RWPE2 (cell line): ENCODE data around the gene MBTD1.

Experiments used
- ATAC-seq: fragments of 200-7000 bp; cut with Tn5 transposase; 3 replicates; pipeline ENCODE4 v1.9.1; 2021; ENCODE audit warnings: low read depth
- DNase-seq: peaks from one replicate; pipeline ENCODE4 v3.0.0-alpha.2; 2020; ENCODE audit warnings: low spot score
- H3K27ac ChIP-seq: fragments of 450-650 bp; 2 replicates; pipeline ENCODE4 v1.5.1; 2017; ENCODE audit warnings: mild to moderate bottlenecking; ENCODE audit not compliant: poor library complexity, severe bottlenecking
- H3K27me3 ChIP-seq: fragments of 250-450 bp; sonication (Bioruptor Pico); 2 replicates; pipeline ENCODE4 v1.5.1; 2021; ENCODE audit warnings: mild to moderate bottlenecking, moderate library complexity; ENCODE audit not compliant: insufficient read depth, poor library complexity, severe bottlenecking
- H3K36me3 ChIP-seq: fragments of 250-450 bp; sonication (Bioruptor Pico); 2 replicates; pipeline ENCODE4 v1.5.1; 2020; ENCODE audit warnings: low read depth, mild to moderate bottlenecking, moderate library complexity
- H3K4me1 ChIP-seq: fragments of 250-450 bp; sonication (Bioruptor Pico); 2 replicates; pipeline ENCODE4 v1.5.1; 2021; ENCODE audit warnings: mild to moderate bottlenecking, moderate library complexity; ENCODE audit not compliant: insufficient read depth, poor library complexity, severe bottlenecking
- H3K4me3 ChIP-seq: fragments of 250-450 bp; sonication (Bioruptor Pico); 2 replicates; pipeline ENCODE4 v1.5.1; 2021; ENCODE audit warnings: mild to moderate bottlenecking, moderate library complexity; ENCODE audit not compliant: severe bottlenecking
- H3K9me3 ChIP-seq: fragments of 250-450 bp; sonication (Bioruptor Pico); 2 replicates; pipeline ENCODE4 v1.5.1; 2021; ENCODE audit warnings: mild to moderate bottlenecking, moderate library complexity; ENCODE audit not compliant: severe bottlenecking
- CTCF ChIP-seq: fragments of 450-650 bp; IDR thresholded peaks from one replicate; pipeline ENCODE4 v1.5.1; 2017; ENCODE audit warnings: mild to moderate bottlenecking, moderate library complexity; ENCODE audit not compliant: poor library complexity, severe bottlenecking

MBTD1 gene

GRCh38 chr17:51197754-51198153 lies 62.1 kb downstream of the MBTD1 start:
- TF ChIP-seq CTCF: no peak
- no peaks in the 10 kb centered on the region for H3K9me3 ChIP-seq
- H3K27me3 ChIP-seq: no peaks in the 10 kb centered on the region
- no peak for ATAC-seq
- H3K4me3 ChIP-seq: no peak overlapping the region
- DNase-seq: no peak
- no peaks in the 10 kb centered on the region for H3K4me1 ChIP-seq
- H3K27ac ChIP-seq: no peak overlapping the region
- peaks cover 83% of the 10 kb centered on the region for H3K36me3 ChIP-seq

GRCh38 chr17:51191895-51192294 lies 68.0 kb downstream of the MBTD1 start:
- no peak for TF ChIP-seq CTCF
- Histone ChIP-seq H3K36me3 (peaks cover 67% of the 10 kb centered on the region), H3K27ac (no peak overlapping the region), H3K9me3 (no peaks in the 10 kb centered on the region), H3K4me1 (no peaks in the 10 kb centered on the region), H3K27me3 (no peaks in the 10 kb centered on the region), H3K4me3 (no peak overlapping the region)
- DNase-seq (no peak), ATAC-seq (no peak)

GRCh38 chr17:51189628-51190027 lies 70.2 kb downstream of the MBTD1 start:
- Histone ChIP-seq H3K36me3 (peaks cover 57% of the 10 kb centered on the region), H3K9me3 (no peaks in the 10 kb centered on the region), H3K27ac (no peak overlapping the region), H3K4me1 (no peaks in the 10 kb centered on the region), H3K4me3 (no peak overlapping the region), H3K27me3 (no peaks in the 10 kb centered on the region)
- ATAC-seq (no peak), DNase-seq (no peak)
- no peak for TF ChIP-seq CTCF

- H3K27ac ChIP-seq: no peak overlapping the region
- peaks cover 62% of the 10 kb centered on the region for H3K36me3 ChIP-seq
- no peaks in the 10 kb centered on the region for H3K9me3 ChIP-seq
- no peaks in the 10 kb centered on the region for H3K27me3 ChIP-seq
- H3K4me1 ChIP-seq: no peaks in the 10 kb centered on the region
- no peak for ATAC-seq
- DNase-seq: no peak
- no peak for TF ChIP-seq CTCF
- H3K4me3 ChIP-seq: no peak overlapping the region
Observed at GRCh38 chr17:51189162-51189561, 70.7 kb downstream of the MBTD1 start.

- no peaks in the 10 kb centered on the region for H3K9me3 ChIP-seq
- no peak for TF ChIP-seq CTCF
- ATAC-seq (no peak), DNase-seq (no peak)
- H3K27me3 ChIP-seq: no peaks in the 10 kb centered on the region
- H3K4me1 ChIP-seq: no peaks in the 10 kb centered on the region
- peaks cover 64% of the 10 kb centered on the region for H3K36me3 ChIP-seq
- no peak overlapping the region for H3K4me3 ChIP-seq
- no peak overlapping the region for H3K27ac ChIP-seq
Observed at GRCh38 chr17:51188271-51188833, 71.5 kb downstream of the MBTD1 start.
